GM13976 (cell line): ENCODE data around the gene PNPLA7.

ENCODE experiments used
- DNase-seq: peaks from one replicate; pipeline ENCODE4 v3.0.0; 2012; ENCODE audit warnings: low spot score
- CTCF ChIP-seq: IDR thresholded peaks from 2 replicates; pipeline ENCODE4 v1.5.1; 2012; ENCODE audit warnings: borderline replicate concordance, mild to moderate bottlenecking; ENCODE audit not compliant: insufficient read depth; ENCODE audit errors: extremely low read depth, missing control alignments, control extremely low read depth
- in situ Hi-C: fragments of 300-500 bp; cut with MboI; formaldehyde crosslinking; loops from one replicate; pipeline ENCODE4 v1.12.0; 2022; ENCODE audit warnings: low sequenced_read_pairs, mixed read lengths, inconsistent platforms; ENCODE audit not compliant: unreplicated experiment

Gene PNPLA7

DNA sequence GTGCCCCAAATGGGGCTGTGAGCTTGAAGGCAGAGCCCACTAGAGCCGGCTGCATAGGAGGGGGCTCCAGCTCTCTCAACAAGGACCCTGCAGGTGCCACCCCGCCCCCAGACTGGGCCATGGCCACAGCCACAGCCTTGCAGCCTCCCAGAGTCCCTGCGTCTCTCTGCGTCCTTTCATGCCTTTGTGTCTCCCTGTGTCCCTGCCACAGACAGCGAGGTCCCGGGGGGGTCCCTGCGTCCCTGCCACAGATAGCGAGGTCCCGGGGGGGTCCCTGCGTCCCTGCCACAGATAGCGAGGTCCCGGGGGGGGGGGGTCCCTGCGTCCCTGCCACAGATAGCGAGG lies 120.7 kb downstream of the PNPLA7 start:
- in situ Hi-C loops = no loop called here
- TF ChIP-seq CTCF = no peak
- no peak for DNase-seq

GRCh38 chr9:137428841-137429545 lies 121.2 kb downstream of the PNPLA7 start:
- in situ Hi-C loops = no loop called here
- DNase-seq = no peak
- no peak for TF ChIP-seq CTCF

DNA sequence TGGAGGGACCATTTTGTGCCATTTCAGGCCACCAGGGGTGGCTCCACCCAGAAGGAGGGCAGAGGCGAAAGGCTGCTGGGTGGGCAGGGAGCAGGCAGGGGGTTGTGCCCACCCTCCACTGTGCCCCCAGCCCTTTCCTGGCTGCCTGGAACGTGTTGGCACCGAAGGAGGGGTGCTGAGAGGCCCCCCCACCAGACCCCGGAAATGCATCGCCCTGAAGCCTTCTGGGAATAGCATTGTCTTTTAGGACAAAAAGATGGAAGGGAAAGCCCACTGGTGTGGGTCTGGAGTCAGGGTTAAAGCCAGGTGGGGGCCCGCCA lies 121.9 kb downstream of the PNPLA7 start:
- in situ Hi-C loops = no loop called here
- no peak for DNase-seq
- no peak for TF ChIP-seq CTCF

GRCh38 chr9:137427454-137428310 lies 122.5 kb downstream of the PNPLA7 start:
- in situ Hi-C loops = no loop called here
- TF ChIP-seq CTCF = no peak
- DNase-seq = no peak

DNA sequence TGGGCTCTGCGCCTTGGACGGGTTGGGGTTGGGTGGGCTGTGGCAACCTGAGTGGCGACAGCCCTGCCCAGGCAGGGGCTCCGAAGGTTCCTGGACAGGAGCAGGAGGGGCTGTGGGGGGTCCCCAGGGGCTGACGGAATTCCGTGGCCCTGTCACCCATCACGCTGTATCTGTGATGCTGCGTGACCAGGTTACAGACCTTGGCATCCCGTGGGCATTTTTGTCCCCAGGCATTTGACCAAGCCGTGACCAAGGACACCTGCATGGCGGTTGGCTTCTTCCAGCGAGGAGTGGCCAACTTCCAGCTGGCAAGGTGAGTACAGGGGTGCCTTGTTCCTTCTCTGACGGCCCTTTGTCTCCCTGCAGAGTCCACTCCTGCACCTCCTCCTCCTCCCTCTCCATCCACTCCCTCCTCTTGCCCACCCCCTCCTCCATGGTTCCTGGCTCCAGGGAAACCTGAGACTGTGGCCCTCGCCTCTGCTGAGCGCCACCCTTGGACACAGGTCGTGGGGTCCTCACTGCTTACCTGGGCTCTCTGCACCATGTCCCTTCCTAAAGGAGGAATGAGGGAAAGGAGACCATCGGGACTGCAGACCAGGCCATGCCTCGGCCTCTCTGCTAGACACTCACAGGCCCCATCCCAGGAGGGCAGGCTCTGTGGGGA lies 124.1 kb downstream of the PNPLA7 start:
- in situ Hi-C loops = no loop called here
- TF ChIP-seq CTCF = no peak
- DNase-seq = no peak

DNA sequence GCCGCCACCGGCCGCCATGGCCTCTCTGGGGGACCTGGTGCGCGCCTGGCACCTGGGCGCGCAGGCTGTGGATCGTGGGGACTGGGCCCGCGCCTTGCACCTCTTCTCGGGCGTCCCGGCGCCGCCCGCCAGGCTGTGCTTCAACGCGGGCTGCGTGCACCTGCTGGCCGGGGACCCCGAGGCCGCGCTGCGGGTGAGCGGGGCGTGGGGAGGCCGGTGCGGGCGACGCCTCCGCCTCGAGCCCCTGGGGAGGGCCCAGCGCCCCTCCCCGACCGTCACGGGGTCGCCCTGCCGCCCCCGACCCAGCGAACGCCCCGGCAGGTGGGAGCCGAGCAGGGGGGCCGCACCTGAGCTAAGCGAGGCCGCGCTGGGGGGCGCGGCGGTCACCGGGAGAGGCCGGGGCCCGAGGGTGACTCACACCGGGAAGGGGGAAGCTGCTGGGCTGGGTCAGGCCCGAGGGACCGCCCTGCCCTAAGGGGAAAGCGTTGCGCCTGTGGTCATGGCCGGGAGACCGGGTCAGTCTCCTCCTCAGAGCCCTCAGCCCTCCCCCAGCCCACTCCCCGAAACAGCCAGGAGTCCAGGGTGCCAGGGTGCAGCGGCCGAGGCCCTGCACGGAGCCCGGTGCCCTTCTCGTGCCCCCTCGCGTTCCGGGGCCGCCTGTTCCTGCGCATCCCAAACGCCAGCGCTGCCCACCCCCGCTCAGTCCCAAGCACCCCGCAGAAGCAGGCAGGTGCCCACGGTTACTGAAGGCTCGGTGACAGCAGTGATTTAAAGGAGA lies 126.5 kb downstream of the PNPLA7 start:
- in situ Hi-C loops = no loop called here
- no peak for DNase-seq
- no peak for TF ChIP-seq CTCF
